Fibroblast of skin of left quadriceps (primary cell): ENCODE results near the gene BRD4.

Experiments
- DNase-seq, 2 experiments: peaks; one replicate each; pipeline ENCODE4 v3.0.0-alpha.2; 2013; ENCODE audit warnings: low read depth in 2 of 2

The BRD4 gene

DNA sequence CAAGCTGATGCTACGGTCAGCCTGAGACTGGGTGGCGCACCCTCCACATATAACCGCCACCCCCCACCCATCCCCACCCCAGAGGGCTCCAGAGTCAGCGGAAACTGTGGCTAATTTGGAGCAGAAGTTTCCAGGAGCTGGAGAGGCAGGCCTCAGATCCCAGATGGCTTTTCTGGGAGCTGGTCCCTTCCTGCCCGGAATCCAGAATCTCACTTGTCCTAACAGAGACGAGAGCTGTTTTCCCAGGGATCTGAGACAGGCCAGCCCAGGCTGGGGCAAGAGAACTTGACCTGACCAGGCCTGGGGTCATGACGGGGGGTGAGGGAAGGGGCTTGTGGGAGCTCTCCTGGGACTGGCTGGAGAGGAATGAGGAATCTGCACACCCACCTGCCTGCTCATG is 106.6 kb downstream of the BRD4 start:
- no peak for DNase-seq

DNA sequence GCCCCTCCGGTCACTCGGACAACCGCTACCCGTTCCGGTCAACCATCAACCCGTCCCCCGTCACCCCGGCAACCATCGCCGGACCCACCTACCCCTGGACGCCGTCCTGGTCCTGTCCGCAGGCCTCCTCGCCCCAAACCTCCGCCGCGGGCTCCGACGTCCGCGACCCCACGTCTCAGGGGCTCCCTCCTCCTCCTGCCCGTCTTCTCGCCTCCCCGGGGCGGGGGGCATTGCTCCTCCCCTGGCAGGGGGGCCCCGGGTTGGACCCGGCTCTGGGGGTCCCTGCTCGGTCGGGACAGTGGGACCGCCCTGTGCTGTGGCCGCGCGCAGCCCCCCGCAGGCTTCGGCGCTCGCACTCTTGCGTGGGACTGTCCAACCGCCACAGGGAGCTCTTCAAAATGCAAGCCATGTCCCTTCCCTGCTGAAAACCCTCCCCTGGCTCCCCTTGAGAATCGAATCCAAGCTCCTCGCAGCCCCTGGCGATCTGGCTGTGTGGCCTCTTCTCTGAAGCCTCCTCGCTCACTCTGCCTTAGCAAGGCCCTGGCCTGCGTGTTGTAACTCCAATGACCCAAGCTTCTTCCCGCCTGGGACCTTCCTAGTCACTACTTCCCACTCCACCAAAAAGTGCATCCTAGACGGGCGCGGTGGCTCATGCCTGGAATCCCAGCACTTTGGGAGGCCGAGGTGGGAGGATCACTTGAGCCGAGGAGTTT is 108.5 kb downstream of the BRD4 start:
- DNase-seq: no peak

DNA sequence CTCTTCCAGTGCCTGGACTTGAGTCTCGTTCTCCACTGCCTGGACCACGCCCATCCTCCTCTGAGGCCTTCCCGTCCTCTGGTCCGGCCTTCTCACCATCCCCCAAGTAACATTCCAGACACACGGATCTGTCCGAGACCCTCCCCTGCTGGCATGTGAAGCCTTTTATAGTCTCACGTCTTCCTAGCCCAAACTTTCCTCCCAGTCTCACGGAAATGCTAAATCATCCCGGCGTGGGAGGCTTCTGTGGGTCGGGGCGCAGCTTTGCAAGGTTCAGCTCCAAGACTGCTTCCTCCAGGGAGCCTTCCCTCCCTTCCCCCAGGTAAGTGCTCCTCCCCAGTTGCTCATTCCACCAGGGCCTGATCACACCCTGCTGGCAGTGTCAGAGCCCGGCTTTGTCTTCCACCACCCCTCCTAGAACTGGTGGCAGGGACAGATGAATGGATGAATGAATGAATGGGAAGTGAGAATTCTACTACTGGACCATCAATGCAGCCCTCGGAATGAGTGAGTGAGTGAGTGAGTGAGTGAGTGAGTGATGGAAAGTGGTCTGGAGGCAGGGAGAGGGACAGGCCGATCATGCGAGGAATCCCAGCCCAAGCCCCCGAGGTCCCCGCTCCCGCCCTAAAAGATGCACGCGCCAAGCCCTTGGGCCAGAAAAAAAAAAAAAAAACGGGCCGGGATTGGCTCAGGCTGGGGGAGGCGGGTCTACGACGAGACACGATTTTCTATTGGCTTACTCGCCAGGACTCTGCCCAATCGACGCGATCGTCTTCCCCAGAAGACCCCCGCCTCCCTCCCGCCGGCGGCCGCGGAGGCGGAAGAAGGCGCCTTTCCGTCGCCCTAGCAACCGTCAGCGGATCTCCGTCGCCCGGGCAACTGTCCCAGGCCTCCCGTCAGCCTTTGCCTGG is 109.3 kb downstream of the BRD4 start:
- peak; percentile 87 to 88 for DNase-seq

DNA sequence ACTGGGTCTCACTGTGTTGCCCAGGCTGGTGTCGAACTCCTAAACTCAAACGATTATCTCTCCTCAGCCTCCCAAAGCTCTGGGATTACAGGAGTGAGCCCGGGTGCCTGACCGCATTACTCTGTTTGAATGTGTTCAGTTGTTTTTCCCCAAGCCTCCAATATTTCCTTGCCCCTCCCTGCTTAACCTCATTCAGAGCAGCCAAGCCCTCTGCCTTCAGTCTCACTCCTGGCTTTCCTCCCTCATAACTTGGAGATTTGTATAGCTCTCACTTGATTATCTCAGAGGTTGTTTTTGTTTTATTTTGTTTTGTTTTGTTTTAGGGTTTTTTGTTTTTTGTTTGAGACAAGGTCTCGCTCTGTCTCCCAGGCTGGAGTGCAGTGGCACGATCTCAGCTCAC is 111.5 kb downstream of the BRD4 start:
- no peak for DNase-seq

DNA sequence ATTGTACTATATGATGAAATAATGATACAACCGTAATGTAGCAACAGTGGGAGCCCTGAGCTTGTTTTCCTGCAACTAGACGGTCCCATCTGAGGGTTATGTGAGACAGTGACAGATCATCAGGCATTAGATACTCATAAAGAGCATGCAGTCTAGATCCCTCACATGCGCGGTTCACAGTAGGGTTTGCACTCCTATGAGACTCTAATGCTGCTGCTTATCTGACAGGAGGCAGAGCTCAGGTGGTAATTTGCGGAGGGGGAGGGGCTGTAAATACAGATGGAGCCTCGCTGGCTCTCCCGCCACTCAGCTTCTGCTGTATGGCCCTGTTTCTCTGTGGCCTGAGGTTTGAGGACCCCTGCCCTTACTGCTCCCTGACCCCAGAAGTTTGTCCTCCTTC is 113.8 kb downstream of the BRD4 start:
- DNase-seq: no peak

DNA sequence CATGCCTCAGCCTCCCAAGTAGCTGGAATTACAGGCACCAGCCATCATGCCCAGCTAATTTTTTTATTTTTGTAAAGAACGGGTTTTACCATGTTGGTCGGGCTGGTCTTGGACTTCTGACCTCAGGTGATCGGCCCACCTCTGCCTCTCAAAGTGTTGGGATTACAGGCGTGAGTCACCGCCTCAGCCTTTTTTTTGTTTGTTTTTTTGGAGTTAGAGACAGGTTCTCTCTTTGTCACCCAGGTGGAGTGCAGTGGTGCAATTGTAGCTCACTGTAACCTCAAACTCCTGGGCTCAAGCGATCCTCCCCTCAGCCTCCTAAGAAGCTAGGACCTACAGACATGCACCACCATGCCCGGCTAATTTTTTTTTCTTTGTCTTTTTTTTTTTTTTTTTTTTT is 116.0 kb downstream of the BRD4 start:
- DNase-seq: no peak

DNA sequence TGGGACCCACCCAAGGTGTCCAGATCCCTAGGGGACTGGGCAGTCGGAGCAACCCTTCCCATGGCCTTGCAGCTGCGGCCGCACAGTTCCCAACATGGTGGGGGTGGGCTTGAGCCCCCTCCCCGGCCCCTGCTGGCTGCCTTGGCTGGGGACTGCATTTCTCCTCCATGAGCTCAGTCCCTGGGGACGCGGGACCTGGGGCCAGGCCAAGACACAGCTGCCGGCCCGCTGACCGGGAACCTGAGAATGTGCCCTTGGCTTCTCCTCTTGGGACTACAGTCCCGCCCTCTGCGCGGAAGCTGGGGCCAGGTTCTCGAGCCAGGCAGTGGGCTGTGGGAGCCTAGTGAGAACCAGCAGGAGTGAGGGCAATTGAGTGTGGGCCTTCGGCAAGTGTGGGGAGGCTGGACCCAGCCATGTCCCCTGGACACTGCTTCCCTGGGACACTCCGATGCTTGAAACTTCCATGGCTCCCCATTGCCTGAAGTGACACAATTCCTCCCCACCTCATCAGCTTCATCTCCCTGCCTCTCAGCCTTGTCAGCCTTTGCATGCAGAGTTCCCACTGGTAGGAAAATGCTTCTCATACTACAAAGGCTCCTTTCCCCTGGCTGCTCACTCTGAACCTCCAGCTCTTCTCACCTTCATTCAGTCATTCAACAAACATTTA is 118.5 kb downstream of the BRD4 start:
- no peak for DNase-seq

DNA sequence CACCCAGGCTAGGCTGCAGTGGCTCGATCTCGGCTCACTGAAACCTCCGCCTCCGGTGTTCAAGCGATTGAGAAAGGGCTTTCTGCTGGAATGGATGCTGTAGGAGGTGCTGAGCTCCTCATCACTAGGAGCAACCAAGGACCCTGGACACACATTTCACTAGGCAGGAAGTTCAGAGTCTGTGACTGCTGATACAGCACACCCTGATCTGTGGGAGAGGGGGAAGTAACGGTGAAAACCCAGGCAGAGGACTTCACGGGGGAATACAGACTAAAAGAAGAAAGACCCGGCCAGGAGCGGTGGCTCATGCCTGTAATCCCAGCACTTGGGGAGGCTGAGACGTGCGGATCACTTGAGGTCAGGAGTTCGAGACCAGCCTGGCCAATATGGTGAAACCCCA is 119.6 kb downstream of the BRD4 start:
- no peak for DNase-seq

DNA sequence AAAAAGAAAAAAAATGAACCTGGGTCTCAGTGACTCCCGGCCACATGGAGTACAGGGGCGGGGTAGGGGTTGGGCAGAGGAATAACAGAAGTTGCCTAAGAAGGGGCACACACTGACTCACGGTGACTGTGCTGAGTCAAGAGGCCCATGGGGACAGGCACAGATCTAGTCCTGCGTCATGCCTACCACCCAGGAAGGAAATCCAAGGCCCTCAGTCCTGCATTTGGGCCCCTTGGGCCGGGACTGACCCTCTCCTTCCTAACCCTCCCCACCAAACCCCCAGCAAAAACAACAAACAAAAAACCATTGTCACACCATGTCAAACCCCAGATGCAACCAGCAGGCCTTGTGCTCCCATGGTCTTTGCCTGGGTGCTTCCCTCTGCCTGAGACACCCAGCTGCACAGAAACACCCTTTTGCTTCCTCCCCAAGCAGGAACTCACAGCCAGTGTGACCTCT is 122.0 kb downstream of the BRD4 start:
- DNase-seq: no peak

DNA sequence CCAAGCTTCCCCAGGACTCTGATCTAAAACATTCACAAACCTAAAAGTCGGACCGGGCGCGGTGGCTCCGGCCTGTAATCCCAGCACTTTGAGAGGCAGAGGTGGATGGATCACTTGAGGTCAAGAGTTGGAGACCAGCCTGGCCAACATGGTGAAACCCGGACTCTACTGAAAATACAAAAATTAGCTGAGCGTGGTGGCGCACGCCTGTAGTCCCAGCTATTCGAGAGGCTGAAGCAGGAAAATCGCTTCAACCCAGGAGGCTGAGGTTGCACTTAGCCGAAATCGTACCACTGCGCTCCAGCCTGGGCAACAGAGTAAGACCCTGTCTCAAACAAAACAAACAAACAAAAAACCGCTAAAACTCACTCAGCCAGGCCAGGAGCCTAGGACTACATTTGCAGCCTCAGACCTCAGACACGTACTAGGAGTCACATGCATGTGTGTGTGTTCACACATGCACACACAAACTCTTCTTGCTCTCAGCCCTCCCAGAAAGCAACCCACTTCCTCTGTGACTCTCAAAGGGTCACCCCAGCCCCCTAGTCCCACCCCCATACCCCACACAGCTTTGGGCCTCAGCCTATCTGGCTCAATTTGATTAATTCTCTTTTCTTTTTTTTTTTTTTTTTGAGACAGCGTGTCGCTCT is 130.8 kb downstream of the BRD4 start:
- no peak for DNase-seq

DNA sequence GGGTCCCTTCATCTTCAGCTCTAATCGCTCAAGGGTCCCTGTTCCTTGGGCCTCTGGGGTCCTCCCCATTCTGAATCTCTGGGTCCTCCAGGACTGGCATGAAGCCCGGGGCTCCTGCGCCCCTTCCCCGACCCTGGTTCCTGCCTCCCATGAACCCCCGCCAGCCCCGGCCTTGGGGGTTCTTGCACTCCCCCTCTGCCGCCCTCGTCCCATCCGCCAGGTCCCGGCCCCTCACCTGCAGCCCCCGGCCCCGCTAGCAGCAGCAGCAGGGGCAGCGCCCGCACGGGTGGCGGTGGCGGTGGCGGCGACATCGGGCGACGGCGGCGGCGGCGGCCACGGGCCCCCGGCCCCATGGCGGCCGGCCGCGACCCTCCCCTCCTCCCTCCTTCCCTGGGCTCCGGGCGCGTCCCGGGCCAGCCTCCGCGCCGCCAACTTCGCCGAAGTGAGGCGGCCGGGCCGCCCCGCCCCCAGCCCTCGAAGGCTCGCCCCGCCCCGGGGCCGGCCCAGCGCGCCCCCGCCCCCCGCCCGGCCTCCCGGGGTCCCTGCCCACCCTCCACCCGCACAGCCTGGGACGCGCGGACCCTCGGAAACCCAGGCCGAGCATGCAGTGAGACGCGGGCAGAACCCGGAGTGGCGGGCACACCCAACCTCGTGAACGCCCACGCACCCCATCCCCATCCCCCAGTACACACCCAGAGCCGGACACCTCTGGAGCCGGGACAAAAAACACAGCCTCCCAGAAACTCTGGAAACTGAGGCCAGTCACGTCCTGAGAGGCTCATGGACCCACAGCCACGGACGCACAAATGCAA is 131.6 kb downstream of the BRD4 start, which contains the start of gene NOTCH3:
Gene NOTCH3, minus strand, starts transcription at position 443 of the 812 bp plus-strand sequence. Its CDS starts 90 bp downstream, at position 353.
- no peak for DNase-seq

DNA sequence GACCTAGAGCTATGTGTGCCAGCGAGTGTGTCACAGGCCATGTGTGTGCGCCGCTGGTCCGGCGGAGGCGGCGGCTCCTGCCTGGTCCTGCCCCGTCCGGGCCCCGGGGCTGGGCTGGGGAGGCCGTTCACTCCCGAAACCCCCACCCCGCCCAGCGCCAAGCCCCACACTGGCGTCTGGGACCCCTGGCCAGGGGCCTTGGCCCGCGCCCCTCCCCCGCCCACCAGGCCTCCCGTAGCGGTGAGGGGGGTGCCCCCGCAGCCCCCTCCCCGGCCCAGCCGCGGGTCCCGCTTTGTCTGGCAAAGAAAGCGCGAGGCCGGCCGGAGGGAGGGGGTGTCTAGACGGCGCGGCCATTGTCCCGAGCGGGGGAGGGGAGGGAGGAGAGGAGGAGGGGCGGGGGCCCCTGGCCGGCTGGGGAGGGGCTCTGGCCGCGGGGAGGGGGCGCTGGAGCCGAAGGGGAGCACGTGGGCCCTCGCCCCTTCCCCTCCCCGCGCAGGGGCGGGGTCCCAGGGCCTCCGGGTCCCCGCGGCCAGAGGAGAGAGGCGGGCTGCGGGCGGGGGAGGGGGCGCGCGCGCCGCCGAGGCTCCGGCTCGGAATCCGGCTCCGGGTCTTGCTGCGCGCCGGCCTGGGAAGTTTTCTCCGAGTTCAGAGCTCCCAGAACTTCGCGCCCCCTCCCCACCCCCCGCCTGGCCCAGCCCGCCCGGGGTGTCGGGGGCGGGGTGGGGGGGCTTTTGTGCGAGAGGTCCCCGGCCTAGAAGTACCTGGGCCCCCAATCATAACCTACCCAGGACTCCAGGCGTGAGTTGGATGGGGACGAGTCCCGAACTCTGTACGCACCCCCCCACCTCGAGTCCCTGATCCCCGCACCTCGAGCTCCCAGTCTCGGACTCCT is 132.4 kb downstream of the BRD4 start:
- no peak for DNase-seq

DNA sequence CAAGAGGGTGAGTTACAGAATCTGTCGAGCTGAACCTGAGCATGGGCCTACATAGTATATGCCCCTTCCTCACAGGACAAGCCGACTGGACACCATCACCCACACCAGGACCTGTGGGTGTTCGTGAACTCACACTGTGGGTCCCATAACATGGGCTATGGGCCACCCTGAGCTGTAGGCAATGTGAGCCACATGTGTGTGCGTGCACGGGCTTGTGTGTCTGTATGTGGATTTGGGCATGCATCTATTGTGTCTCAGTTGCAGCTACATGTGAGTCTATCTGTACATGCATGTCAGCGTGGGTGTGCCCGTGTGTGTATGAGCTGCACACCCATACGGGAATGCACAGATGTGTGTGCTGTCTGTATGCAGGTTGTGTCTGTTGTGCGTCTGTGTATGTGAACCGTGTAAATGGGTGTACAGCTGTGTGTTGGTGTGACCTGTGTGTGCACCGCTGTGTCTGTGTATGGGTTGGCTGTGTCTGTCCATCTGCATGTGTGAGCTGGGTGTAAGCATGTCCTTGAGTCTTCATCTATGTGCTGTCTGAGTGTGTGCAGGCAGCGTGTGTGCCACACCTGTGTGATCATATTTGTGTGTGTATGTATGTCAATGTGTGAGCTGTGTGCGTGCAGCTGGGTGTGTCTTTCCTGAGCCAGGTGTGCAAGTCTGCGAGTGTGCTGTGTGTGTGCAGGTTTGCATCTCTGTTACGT is 133.2 kb downstream of the BRD4 start:
- no peak for DNase-seq

DNA sequence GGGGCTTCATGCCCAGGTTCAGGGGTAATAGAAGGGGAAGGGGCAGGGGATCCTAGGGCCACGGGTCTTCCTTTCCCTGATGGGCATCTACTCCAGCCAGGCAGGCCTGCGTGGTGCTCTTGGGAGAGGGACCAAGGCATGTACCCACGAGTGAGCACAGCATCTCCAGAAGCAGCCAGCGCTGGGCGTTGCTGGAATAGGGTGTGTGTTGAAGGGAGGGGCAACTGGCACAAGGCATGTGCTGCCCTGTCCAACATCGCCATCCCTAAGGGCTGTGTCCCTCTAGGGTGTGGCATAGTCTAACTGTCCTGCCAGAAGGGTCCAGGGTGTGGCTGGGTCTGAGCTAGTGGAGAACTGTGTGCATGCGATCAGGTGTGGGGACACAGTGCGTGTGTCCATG is 134.4 kb downstream of the BRD4 start:
- DNase-seq: no peak

DNA sequence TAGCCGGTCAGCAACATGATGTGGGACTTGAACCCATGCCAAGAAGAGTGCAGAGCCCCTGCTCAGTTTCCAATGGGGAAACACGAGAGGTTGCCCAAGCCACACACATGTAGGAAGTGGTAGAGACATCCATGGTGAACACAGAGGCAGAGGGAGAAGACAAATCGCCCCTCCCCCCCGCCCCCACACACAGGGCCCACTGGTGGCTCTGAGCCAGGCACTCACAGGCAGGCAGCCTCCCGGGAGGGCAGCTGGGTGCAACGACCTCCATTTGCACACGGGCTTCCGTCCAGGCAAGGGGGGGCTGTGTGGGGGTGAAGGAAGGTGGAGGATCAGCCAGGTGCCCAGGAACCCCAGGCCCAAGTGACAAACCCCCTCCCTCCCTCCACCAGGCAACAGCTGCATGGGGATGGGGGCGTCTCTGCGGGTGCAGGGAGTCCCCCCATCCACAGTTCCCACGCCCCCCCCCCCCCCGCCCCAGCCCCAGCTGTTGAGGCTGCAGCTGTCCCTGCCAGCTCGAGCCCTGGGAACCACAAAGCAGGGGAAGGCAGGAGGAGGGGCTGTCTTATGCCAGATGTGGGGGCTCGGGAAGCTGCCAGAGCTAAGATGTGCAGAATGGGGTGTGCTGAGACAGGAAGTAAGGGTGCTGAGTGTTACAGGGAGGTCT is 134.9 kb downstream of the BRD4 start:
- DNase-seq: no peak

DNA sequence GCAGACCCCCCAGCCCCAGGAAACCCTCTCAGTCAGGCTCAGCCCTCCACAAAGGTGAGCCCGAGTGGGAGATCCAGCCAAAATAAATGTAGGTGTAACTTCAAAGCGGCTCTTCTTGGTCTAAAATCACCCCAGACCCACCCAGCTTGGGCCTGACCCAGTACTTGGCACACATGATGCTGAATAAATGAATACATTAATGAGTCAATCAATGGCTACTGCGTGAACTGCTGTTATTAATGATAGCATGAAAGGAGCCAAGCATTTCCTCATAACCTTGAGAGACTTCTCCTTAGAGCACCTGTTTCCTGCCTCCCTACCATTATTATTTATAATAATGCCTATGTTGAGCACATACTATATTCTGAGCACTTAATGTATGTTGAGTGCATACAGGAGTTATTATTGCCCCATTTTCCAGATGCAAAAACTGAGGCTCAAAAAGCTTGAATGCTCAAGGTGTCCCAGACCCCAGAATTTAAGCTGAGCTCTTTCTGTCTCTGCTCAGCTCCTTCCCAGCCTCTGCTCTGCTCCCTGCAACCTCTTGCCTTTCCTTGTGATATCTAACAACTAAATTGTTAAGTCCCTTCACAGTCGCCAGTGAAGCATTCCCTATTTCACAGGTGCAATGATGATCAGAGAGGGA is 135.9 kb downstream of the BRD4 start:
- no peak for DNase-seq

DNA sequence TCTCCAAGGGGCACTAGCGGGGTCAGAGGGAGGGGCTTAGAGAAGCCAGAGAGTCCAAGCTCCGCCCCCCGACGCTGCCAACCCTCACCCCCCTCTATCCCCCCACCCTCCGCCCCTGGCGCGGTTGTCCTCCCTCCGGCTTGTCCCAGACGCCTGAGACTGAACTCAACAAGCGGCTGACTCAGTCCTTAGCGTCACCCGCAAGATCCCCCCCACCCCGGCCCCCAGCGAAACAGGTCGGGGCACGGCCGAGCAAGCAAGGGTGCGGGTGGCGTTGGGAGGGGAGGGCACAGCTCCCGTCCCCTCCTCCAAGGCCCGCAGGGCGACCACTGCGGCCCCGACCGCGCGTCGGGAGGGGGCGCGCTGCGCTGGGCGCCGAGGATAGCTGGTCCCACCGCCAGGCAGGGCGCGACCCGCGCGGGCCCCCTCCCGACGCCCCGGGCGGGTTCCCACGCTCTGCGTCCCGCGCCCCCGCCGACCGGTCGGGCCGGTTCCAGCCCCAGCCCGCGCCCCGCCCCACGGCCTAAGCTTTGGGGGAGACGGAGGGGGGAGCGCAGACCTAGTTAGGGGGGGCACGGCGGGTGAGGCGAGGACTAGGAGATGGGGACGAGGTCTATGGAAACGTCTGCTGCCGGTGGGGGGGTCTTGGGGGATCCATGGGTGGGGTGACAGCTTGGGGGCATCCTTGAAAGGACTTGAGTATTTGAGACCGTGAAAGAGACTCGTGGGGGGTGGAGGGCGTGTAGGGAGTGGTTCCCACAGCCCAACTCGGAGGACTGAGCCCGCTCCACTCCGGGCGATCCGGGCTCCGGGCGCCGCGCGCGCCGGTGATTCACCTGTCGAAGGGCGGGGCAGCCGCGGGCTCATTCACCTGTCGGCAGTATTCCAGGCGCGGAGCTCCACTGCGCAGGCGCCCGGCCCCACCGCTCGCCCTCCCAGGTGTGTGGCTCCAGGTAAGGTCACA is 136.7 kb downstream of the BRD4 start:
- no peak for DNase-seq
